Effector memory CD8-positive, alpha-beta T cell (primary cell): ENCODE results near the gene UBL4A.
A peak's percentile ranks its signal among the peaks of the same experiment; 100 is the strongest.

ENCODE experiments used
- ATAC-seq: fragments of 150-1000 bp; cut with Tn5 transposase; replicated peaks from 2 replicates; pipeline ENCODE4 v1.10.0; 2021; ENCODE audit warnings: mild to moderate bottlenecking, moderate library complexity
- DNase-seq, 3 experiments: peaks; one replicate each; pipeline ENCODE4 v3.0.0; 2021
- H3K27ac Mint-ChIP-seq, 2 donors: one replicate each; pipeline ENCODE4 v1.8.0; 2022; ENCODE audit warnings: mild to moderate bottlenecking in 2 of 2, mixed read lengths in 2 of 2, moderate library complexity in 2 of 2
- H3K27me3 Mint-ChIP-seq, 2 donors: one replicate each; pipeline ENCODE4 v1.8.0; 2022; ENCODE audit warnings: mixed read lengths in 2 of 2
- H3K36me3 Mint-ChIP-seq: one replicate; pipeline ENCODE4 v1.8.0; 2022; ENCODE audit warnings: mild to moderate bottlenecking, moderate library complexity, mixed read lengths; ENCODE audit not compliant: insufficient read depth
- H3K4me1 Mint-ChIP-seq, 2 donors: one replicate each; pipeline ENCODE4 v1.8.0; 2022; ENCODE audit warnings: low read depth in 2 of 2, mixed read lengths in 2 of 2
- H3K4me3 Mint-ChIP-seq, 2 donors: one replicate each; pipeline ENCODE4 v1.8.0; 2022; ENCODE audit warnings: mild to moderate bottlenecking in 2 of 2, mixed read lengths in 2 of 2, moderate library complexity in 2 of 2
- H3K9me3 Mint-ChIP-seq, 2 donors: one replicate each; pipeline ENCODE4 v1.8.0; 2022; ENCODE audit warnings: mixed read lengths in 2 of 2

The UBL4A gene

GRCh38 chrX:154470914-154471568, 15.4 kb downstream of the UBL4A start:
- Mint-ChIP-seq H3K9me3 (no peaks in the 10 kb centered on the region), H3K36me3 (peaks cover 31% of the 10 kb centered on the region), H3K4me1 (peaks cover 0 to 3% of the 10 kb centered on the region in 2 donors), H3K27ac (no peak overlapping the region), H3K4me3 (no peak overlapping the region), H3K27me3 (no peaks in the 10 kb centered on the region)
- DNase-seq (no peak), ATAC-seq (no peak)

DNA sequence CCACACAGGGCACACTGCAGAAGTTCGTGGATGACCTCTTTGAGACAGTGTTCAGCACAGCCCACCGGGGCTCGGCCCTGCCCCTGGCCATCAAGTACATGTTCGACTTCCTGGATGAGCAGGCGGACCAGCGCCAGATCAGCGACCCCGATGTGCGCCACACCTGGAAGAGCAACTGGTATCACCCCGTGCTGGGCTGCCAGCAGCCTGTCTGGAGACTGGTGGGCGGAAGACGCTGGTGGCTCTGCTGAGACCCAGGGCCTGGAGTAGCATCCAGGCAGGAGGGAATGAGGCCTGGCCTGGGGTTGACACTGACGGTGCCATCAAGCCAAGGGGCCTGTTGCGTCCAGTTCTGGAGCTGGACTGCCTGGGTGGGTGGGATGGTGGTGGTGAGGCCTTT, 16.0 kb downstream of the UBL4A start:
- H3K27ac Mint-ChIP-seq: no peak overlapping the region
- peaks cover 34% of the 10 kb centered on the region for H3K36me3 Mint-ChIP-seq
- peaks cover 0 to 3% of the 10 kb centered on the region in 2 donors for H3K4me1 Mint-ChIP-seq
- ATAC-seq (no peak), DNase-seq (no peak)
- H3K27me3 Mint-ChIP-seq: no peaks in the 10 kb centered on the region
- no peaks in the 10 kb centered on the region for H3K9me3 Mint-ChIP-seq
- H3K4me3 Mint-ChIP-seq: no peak overlapping the region

DNA sequence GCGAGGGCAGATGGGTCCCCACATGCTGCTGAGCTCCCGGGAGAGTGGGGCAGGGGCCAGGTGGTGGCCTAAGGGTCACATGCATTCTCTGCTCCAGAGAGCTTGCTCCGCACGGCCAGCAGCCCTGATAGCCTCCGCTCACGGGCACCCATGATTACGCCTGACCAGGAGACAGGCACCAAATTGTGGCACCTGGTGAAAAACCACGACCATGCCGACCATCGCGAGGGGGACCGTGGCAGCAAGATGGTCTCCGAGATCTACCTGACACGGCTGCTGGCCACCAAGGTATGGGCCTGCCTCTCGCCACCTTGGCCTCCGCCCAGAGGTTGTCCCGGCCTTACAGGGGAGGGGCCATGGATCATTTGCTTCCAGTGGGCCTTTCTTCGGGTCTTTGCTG, 16.5 kb downstream of the UBL4A start:
- no peaks in the 10 kb centered on the region for H3K9me3 Mint-ChIP-seq
- DNase-seq (no peak), ATAC-seq (no peak)
- no peak overlapping the region for H3K27ac Mint-ChIP-seq
- H3K27me3 Mint-ChIP-seq: no peaks in the 10 kb centered on the region
- peaks cover 0 to 3% of the 10 kb centered on the region in 2 donors for H3K4me1 Mint-ChIP-seq
- peaks cover 35% of the 10 kb centered on the region for H3K36me3 Mint-ChIP-seq
- no peak overlapping the region for H3K4me3 Mint-ChIP-seq

DNA sequence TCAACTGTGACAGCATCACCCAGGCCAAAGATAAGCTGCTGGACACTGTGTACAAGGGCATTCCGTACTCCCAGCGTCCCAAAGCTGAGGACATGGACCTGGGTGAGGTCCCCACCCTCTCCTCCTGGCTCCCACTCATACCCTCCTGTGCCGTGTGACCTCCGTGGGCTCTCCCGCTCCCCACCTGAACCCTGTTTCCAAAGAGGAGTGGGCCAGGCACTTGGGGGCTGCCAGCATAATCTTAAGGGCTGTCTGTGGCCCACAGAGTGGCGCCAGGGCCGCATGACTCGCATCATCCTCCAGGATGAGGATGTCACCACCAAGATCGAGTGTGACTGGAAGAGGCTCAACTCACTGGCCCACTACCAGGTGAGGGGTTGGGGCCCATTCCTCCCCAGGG, 17.3 kb downstream of the UBL4A start:
- ATAC-seq (no peak), DNase-seq (no peak)
- H3K27me3 Mint-ChIP-seq: no peaks in the 10 kb centered on the region
- no peak overlapping the region for H3K4me3 Mint-ChIP-seq
- H3K9me3 Mint-ChIP-seq: no peaks in the 10 kb centered on the region
- H3K36me3 Mint-ChIP-seq: peaks cover 36% of the 10 kb centered on the region
- peaks cover 0 to 3% of the 10 kb centered on the region in 2 donors for H3K4me1 Mint-ChIP-seq
- H3K27ac Mint-ChIP-seq: no peak overlapping the region

- no peaks in the 10 kb centered on the region for H3K9me3 Mint-ChIP-seq
These were observed 18.2 kb downstream of the UBL4A start for GRCh38 chrX:154468217-154468616.

GRCh38 chrX:154467556-154467955, 18.9 kb downstream of the UBL4A start:
- H3K36me3 Mint-ChIP-seq: peaks cover 36% of the 10 kb centered on the region
- no peak overlapping the region for H3K4me3 Mint-ChIP-seq
- no peak for DNase-seq
- peaks cover 0 to 3% of the 10 kb centered on the region in 2 donors for H3K4me1 Mint-ChIP-seq
- no peaks in the 10 kb centered on the region for H3K27me3 Mint-ChIP-seq
- no peak for ATAC-seq
- H3K9me3 Mint-ChIP-seq: no peaks in the 10 kb centered on the region
- H3K27ac Mint-ChIP-seq: no peak overlapping the region

More at GRCh38 chrX:154468217-154468616, 18.2 kb downstream of the UBL4A start:
- H3K4me3 Mint-ChIP-seq: no peak overlapping the region
- no peak overlapping the region for H3K27ac Mint-ChIP-seq
- peaks cover 0 to under 1% of the 10 kb centered on the region in 2 donors for H3K4me1 Mint-ChIP-seq
- H3K36me3 Mint-ChIP-seq: peaks cover 30% of the 10 kb centered on the region
- no peaks in the 10 kb centered on the region for H3K27me3 Mint-ChIP-seq
- no peak for ATAC-seq
- no peak for DNase-seq

DNA sequence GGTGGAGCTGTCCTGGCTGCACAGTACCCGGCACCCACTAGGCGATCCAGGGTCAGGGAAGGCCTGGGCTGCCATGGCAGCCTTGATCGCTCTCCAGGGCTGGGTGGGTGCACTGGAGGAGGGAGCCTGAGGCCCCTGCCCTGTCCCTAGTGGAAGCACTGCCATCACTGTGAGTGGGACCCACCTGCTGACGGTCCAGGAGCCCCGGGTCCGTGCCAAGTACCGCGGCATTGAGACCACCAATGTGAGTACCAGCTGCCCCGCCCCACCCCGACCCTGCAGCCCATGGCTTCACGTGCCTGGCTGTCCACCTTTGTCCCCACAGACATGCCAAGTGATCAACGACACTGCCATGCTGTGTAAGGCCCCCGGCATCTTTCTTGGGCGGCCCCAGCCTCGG, 19.5 kb downstream of the UBL4A start:
- Mint-ChIP-seq H3K4me1 (peaks cover 0 to 3% of the 10 kb centered on the region in 2 donors), H3K9me3 (no peaks in the 10 kb centered on the region), H3K36me3 (peaks cover 38% of the 10 kb centered on the region), H3K27me3 (no peaks in the 10 kb centered on the region), H3K4me3 (no peak overlapping the region), H3K27ac (no peak overlapping the region)
- no peak for DNase-seq
- ATAC-seq: no peak

- Mint-ChIP-seq H3K27ac (no peak overlapping the region), H3K4me3 (no peak overlapping the region), H3K36me3 (peaks cover 38% of the 10 kb centered on the region), H3K27me3 (no peaks in the 10 kb centered on the region), H3K4me1 (peaks cover 0 to 5% of the 10 kb centered on the region in 2 donors), H3K9me3 (no peaks in the 10 kb centered on the region)
- ATAC-seq (no peak), DNase-seq (no peak)
These were observed 20.4 kb downstream of the UBL4A start for GRCh38 chrX:154466036-154466435.

DNA sequence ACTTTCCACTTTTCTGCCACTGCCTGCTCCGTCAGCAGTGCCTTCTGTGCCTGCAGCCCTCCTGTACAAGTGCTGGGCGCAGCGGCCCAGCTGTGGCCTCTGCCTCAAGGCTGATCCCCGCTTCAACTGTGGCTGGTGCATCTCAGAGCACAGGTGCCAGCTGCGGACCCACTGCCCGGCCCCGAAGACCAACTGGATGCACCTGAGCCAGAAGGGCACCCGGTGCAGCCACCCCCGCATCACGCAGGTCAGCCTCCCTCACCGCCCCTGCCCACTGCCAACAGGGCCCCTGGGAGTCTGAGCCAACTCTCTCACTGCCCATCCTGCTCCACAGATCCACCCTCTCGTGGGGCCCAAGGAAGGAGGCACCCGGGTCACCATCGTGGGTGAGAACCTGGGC, 20.8 kb downstream of the UBL4A start:
- Mint-ChIP-seq H3K9me3 (no peaks in the 10 kb centered on the region), H3K4me1 (peaks cover 0 to 5% of the 10 kb centered on the region in 2 donors), H3K4me3 (no peak overlapping the region), H3K27ac (no peak overlapping the region), H3K27me3 (no peaks in the 10 kb centered on the region), H3K36me3 (peaks cover 41% of the 10 kb centered on the region)
- DNase-seq (no peak), ATAC-seq (no peak)

DNA sequence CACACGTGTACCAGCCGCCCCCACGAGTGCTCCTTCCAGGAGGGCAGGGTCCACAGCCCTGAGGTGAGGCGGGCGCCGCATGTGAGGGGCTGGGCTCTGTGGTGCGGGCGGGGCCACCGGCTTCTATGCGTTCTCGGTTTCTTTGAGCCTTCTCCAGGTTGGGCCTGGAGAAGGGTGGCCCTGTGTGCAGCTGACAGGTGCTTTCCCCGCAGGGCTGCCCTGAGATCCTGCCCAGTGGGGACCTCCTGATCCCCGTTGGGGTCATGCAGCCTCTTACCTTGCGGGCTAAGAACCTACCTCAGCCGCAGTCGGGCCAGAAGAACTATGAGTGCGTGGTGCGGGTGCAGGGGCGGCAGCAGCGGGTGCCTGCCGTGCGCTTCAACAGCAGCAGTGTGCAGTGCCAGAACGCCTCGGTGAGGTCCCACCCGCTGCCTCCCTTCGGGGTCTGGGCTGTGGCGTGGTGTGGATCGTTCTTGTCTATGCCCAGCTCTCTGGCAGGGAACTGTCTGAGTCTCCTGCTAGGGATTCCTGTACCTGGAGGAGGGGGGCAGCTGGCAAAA, 21.5 kb downstream of the UBL4A start:
- H3K4me3 Mint-ChIP-seq: no peak overlapping the region
- H3K9me3 Mint-ChIP-seq: no peaks in the 10 kb centered on the region
- DNase-seq (no peak), ATAC-seq (no peak)
- H3K36me3 Mint-ChIP-seq: peaks cover 43% of the 10 kb centered on the region
- peaks cover 3 to 10% of the 10 kb centered on the region in 2 donors for H3K4me1 Mint-ChIP-seq
- H3K27ac Mint-ChIP-seq: no peak overlapping the region
- H3K27me3 Mint-ChIP-seq: no peaks in the 10 kb centered on the region

DNA sequence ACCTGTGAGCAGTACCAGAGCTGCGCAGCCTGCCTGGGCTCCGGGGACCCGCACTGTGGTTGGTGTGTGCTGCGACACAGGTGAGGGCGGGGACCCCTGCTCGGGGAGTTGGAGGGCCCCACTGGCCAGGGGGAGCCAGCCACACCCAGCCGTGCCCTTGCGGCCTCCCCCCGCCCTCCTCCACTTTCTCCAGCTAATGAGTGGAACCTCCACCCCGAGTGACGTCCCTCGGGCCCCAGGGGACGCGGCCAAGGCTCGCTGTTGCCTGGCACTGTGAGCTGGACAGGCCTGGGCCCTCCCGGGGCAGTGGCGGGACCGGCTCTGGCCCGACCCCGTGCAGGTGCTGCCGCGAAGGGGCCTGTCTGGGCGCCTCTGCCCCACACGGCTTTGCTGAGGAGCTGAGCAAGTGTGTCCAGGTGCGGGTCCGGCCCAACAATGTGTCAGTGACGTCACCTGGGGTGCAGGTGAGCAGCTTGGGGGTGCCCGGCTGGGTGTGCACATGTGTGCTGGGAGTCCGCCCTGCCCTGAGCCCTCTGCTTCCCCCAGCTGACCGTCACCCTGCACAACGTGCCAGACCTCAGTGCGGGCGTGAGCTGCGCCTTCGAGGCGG, 22.7 kb downstream of the UBL4A start:
- H3K9me3 Mint-ChIP-seq: no peaks in the 10 kb centered on the region

DNA sequence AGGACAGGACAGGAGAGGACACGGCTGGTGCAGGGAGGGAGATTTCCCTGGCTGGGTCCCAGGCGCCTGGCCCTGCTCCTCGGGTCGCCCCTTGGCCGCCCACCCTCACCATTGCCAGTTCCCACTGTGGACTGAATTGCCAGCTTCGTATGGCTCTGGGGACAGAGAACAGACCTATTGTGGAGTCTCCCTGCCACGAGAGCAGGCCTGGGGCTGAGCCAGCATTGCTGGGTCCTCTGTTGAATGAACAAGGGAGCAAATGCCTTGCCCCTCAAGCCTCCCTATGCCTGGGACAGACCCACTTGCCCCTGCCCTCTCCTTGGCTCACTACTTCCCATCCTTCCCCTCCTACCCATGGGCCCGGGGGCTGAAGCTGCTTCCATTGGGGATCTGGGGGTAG, 24.0 kb downstream of the UBL4A start:
- ATAC-seq: no peak
- peaks cover 7 to 14% of the 10 kb centered on the region in 2 donors for H3K4me1 Mint-ChIP-seq

More for the DNA sequence above, 22.7 kb downstream of the UBL4A start:
- Mint-ChIP-seq H3K36me3 (peaks cover 50% of the 10 kb centered on the region), H3K27ac (no peak overlapping the region), H3K4me3 (no peak overlapping the region), H3K4me1 (peaks cover 6 to 13% of the 10 kb centered on the region in 2 donors), H3K27me3 (no peaks in the 10 kb centered on the region)
- no peak for DNase-seq
- ATAC-seq: no peak

DNA sequence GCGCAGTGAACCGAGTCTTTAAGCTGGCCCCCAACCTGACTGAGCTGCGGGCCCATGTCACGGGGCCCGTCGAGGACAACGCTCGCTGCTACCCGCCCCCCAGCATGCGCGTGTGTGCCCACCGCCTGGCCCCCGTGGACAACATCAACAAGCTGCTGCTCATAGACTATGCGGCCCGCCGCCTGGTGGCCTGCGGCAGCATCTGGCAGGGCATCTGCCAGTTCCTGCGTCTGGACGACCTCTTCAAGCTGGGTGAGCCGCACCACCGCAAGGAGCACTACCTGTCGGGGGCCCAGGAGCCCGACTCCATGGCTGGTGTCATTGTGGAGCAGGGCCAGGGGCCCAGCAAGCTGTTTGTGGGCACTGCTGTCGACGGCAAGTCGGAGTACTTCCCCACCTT, 26.1 kb downstream of the UBL4A start:
- Mint-ChIP-seq H3K4me1 (peaks cover 10 to 16% of the 10 kb centered on the region in 2 donors), H3K27ac (peak overlapping the region in 1 of 2 donors; percentile 84), H3K4me3 (peak overlapping the region; percentile 80), H3K27me3 (no peaks in the 10 kb centered on the region), H3K36me3 (peaks cover 42% of the 10 kb centered on the region), H3K9me3 (no peaks in the 10 kb centered on the region)
- no peak for ATAC-seq
- DNase-seq: no peak

More for the DNA sequence above, 24.0 kb downstream of the UBL4A start:
- Mint-ChIP-seq H3K4me3 (no peak overlapping the region), H3K36me3 (peaks cover 52% of the 10 kb centered on the region), H3K9me3 (no peaks in the 10 kb centered on the region), H3K27me3 (no peaks in the 10 kb centered on the region), H3K27ac (peak overlapping the region in 1 of 2 donors; percentile 54)
- DNase-seq: no peak

GRCh38 chrX:154459832-154460231, 26.6 kb downstream of the UBL4A start:
- no peaks in the 10 kb centered on the region for H3K27me3 Mint-ChIP-seq

More at GRCh38 chrX:154459832-154460231, 26.6 kb downstream of the UBL4A start:
- H3K4me1 Mint-ChIP-seq: peaks cover 10 to 16% of the 10 kb centered on the region in 2 donors
- H3K9me3 Mint-ChIP-seq: no peaks in the 10 kb centered on the region
- no peak for ATAC-seq
- no peak for DNase-seq
- H3K27ac Mint-ChIP-seq: peak overlapping the region in 1 of 2 donors; percentile 84
- peak overlapping the region; percentile 80 for H3K4me3 Mint-ChIP-seq
- peaks cover 37% of the 10 kb centered on the region for H3K36me3 Mint-ChIP-seq
